ENCODE measurements around the gene PCBD1. TPM values are rescaled to one million over a fixed set of nuclear protein-coding genes. Genes with fewer than 3 reads are reported as not detected.

Gene PCBD1
- polyA plus RNA-seq, 3 donors = 18.0 to 28.3 (median 21.3) TPM

- H4K20me1 ChIP-seq (ENCODE audit: insufficient read depth, low read length) = no peaks in the 10 kb centered on the region
- no peaks in the 10 kb centered on the region for H3K27me3 ChIP-seq (ENCODE audit: control insufficient read depth in 2 of 2, insufficient read depth in 2 of 2, low read length in 2 of 2)
- no peak overlapping the region for H2AFZ ChIP-seq (ENCODE audit: insufficient read depth, low read depth, low read length, poor library complexity, severe bottlenecking)
- H3K27ac ChIP-seq (ENCODE audit: low read depth in 1 of 2, low read length in 2 of 2) = no peak overlapping the region
- H3K9ac ChIP-seq (ENCODE audit: insufficient read depth, low read length, poor library complexity, severe bottlenecking) = no peak overlapping the region
- intact Hi-C loops (cut with micrococcal nuclease) = no loop called here
- Mint-ChIP-seq H3K9me3 (peaks cover 0 to 1% (median 0%) of the 10 kb centered on the region in 7 donors), H3K4me1 (peaks cover 12% of the 10 kb centered on the region), H3K27ac (no peak overlapping the region), H3K27me3 (ENCODE audit: low read depth in 3 of 3) (no peaks in the 10 kb centered on the region), H3K36me3 (peaks cover 78 to 81% of the 10 kb centered on the region in 2 donors), H3K4me3 (no peak overlapping the region)
- H3K36me3 ChIP-seq (replicated peaks in 1 of 2; ENCODE audit: control insufficient read depth in 1 of 2, insufficient read depth in 2 of 2, low read length in 2 of 2) = peaks cover 46 to 85% of the 10 kb centered on the region in 2 donors
- no peaks in the 10 kb centered on the region for H3K79me2 ChIP-seq (ENCODE audit: insufficient read depth, low read length)
- DNase-seq = no peak
- no peak for TF ChIP-seq CTCF (IDR thresholded peaks at IDR 0.05)
- no peaks in the 10 kb centered on the region for H3K4me1 ChIP-seq (ENCODE audit: control insufficient read depth in 1 of 2, insufficient read depth in 2 of 2, low read length in 2 of 2)
- no peak overlapping the region for H3K4me3 ChIP-seq (replicated peaks in 1 of 3; ENCODE audit: low read depth in 2 of 3, low read length in 3 of 3)
- no CpG with 5 or more reads among the region's 5 CpGs for WGBS (ENCODE audit: insufficient coverage)
- H3K4me2 ChIP-seq (replicated peaks; ENCODE audit: extremely low read depth, low read length, poor library complexity, severe bottlenecking) = no peak overlapping the region
- no peaks in the 10 kb centered on the region for H3K9me3 ChIP-seq (replicated peaks in 1 of 2; ENCODE audit: control insufficient read depth in 1 of 2, insufficient read depth in 1 of 2, low read length in 2 of 2)
These were observed 36.5 kb downstream of the PCBD1 start for GRCh38 chr10:70851597-70852475.

- H3K36me3 ChIP-seq (replicated peaks in 1 of 2; ENCODE audit: control insufficient read depth in 1 of 2, insufficient read depth in 2 of 2, low read length in 2 of 2) = peaks cover 50 to 81% of the 10 kb centered on the region in 2 donors
- intact Hi-C loops (cut with micrococcal nuclease) = no loop called here
- H4K20me1 ChIP-seq (ENCODE audit: insufficient read depth, low read length) = no peaks in the 10 kb centered on the region
- no peaks in the 10 kb centered on the region for H3K79me2 ChIP-seq (ENCODE audit: insufficient read depth, low read length)
- Mint-ChIP-seq H3K27ac (no peak overlapping the region), H3K36me3 (peaks cover 76 to 87% of the 10 kb centered on the region in 2 donors), H3K4me1 (peaks cover 6% of the 10 kb centered on the region), H3K27me3 (ENCODE audit: low read depth in 3 of 3) (no peaks in the 10 kb centered on the region), H3K9me3 (peaks cover 0 to 1% (median 0%) of the 10 kb centered on the region in 7 donors), H3K4me3 (no peak overlapping the region)
- H3K4me3 ChIP-seq (replicated peaks in 1 of 3; ENCODE audit: low read depth in 2 of 3, low read length in 3 of 3) = no peak overlapping the region
- no peak for TF ChIP-seq CTCF (IDR thresholded peaks at IDR 0.05)
- H3K27me3 ChIP-seq (ENCODE audit: control insufficient read depth in 2 of 2, insufficient read depth in 2 of 2, low read length in 2 of 2) = no peaks in the 10 kb centered on the region
- no peak overlapping the region for H3K9ac ChIP-seq (ENCODE audit: insufficient read depth, low read length, poor library complexity, severe bottlenecking)
- no peak for DNase-seq
- WGBS (ENCODE audit: insufficient coverage) = 100% methylated on average over 2 of the region's 3 CpGs
- H2AFZ ChIP-seq (ENCODE audit: insufficient read depth, low read depth, low read length, poor library complexity, severe bottlenecking) = no peak overlapping the region
- no peak overlapping the region for H3K27ac ChIP-seq (ENCODE audit: low read depth in 1 of 2, low read length in 2 of 2)
- H3K9me3 ChIP-seq (replicated peaks in 1 of 2; ENCODE audit: control insufficient read depth in 1 of 2, insufficient read depth in 1 of 2, low read length in 2 of 2) = no peaks in the 10 kb centered on the region
- H3K4me2 ChIP-seq (replicated peaks; ENCODE audit: extremely low read depth, low read length, poor library complexity, severe bottlenecking) = no peak overlapping the region
- no peaks in the 10 kb centered on the region for H3K4me1 ChIP-seq (ENCODE audit: control insufficient read depth in 1 of 2, insufficient read depth in 2 of 2, low read length in 2 of 2)
These were observed 38.3 kb downstream of the PCBD1 start for GRCh38 chr10:70850097-70850496.
